ENCODE measurements around the gene CHPF. TPM values are rescaled to one million over a fixed set of nuclear protein-coding genes. Genes with fewer than 3 reads are reported as not detected.

CHPF gene
- 0.17 and 1.2 TPM in 2 replicates for total RNA-seq

GRCh38 chr2:219543596-219544358, at the start of gene CHPF, which contains the start of gene TMEM198:
Gene CHPF, minus strand, starts transcription at chr2:219543809. Its CDS starts 271 bp downstream, at chr2:219543538.
Gene TMEM198, plus strand, starts transcription at chr2:219544028. Its CDS starts 700 bp downstream, at chr2:219544728.

GRCh38 chr2:219572237-219573001, 28.8 kb upstream of the CHPF start, which contains the start of gene INHA:
Gene INHA, plus strand, starts transcription at chr2:219572310. Its CDS starts 65 bp downstream, at chr2:219572375.

GRCh38 chr2:219571311-219572236, 28.0 kb upstream of the CHPF start, which contains the start of gene OBSL1:
Gene OBSL1, minus strand, starts transcription at chr2:219571539. Its CDS starts 307 bp downstream, at chr2:219571232.

GRCh38 chr2:219514196-219514761, 29.3 kb downstream of the CHPF start, which contains the start of gene ASIC4:
Gene ASIC4, plus strand, starts transcription at chr2:219514482. Its CDS starts 243 bp downstream, at chr2:219514725.

GRCh38 chr2:219498280-219499057, 45.1 kb downstream of the CHPF start, which contains the start of gene GMPPA:
Gene GMPPA, plus strand, starts transcription at chr2:219498891. Its CDS starts 1,085 bp downstream, at chr2:219499976.

Other genes with a start within 250 kb of the CHPF start
- not detected in 2 replicates for gene PTPRN, start 234.4 kb downstream of the CHPF start, total RNA-seq
- gene RESP18, start 211.1 kb downstream of the CHPF start, total RNA-seq, result not detected in 2 replicates
- 58.8 and 67.3 TPM in 2 replicates for gene DNPEP, start 155.9 kb downstream of the CHPF start, total RNA-seq
- not detected in 2 replicates for gene DES, start 125.4 kb downstream of the CHPF start, total RNA-seq
- 0.54 TPM in 1 of 2 replicates, not detected in the other for gene SPEG, start 109.0 kb downstream of the CHPF start, total RNA-seq
- gene GMPPA, start 44.9 kb downstream of the CHPF start, total RNA-seq, result 19.5 and 25.0 TPM in 2 replicates
- gene ASIC4, start 29.3 kb downstream of the CHPF start, total RNA-seq, result not detected in 2 replicates
- gene TMEM198, start 219 bp upstream of the CHPF start, total RNA-seq, result under 0.01 TPM in 1 of 2 replicates, not detected in the other
- 25.6 and 32.1 TPM in 2 replicates for gene OBSL1, start 27.7 kb upstream of the CHPF start, total RNA-seq
- not detected in 2 replicates for gene INHA, start 28.5 kb upstream of the CHPF start, total RNA-seq
- gene STK11IP, start 54.0 kb upstream of the CHPF start, total RNA-seq, result 6.3 and 11.0 TPM in 2 replicates
- under 0.01 and 0.26 TPM in 2 replicates for gene SLC4A3, start 83.8 kb upstream of the CHPF start, total RNA-seq

Measured in dermis lymphatic vessel endothelial cell (primary cell).